Transverse colon (tissue), 4 donors: ENCODE data around the gene SREK1IP1. TPM values are rescaled to one million over a fixed set of nuclear protein-coding genes. Genes with fewer than 3 reads are reported as not detected.

ENCODE experiments used
- DNase-seq: peaks from one replicate; pipeline ENCODE4 v3.0.0-alpha.2; 2019
- H3K27ac ChIP-seq, 4 donors: fragments of 200-600 bp; sonication (generic); 2 replicates each; pipeline ENCODE4 v1.5.1; 2016 to 2018; ENCODE audit warnings: inconsistent platforms in 4 of 4
- H3K27me3 ChIP-seq: fragments of 200-600 bp; sonication (generic); 2 replicates; pipeline ENCODE4 v1.5.1; 2017; ENCODE audit warnings: inconsistent platforms
- H3K36me3 ChIP-seq, 4 donors: fragments of 200-600 bp; sonication (generic); 2 replicates each; pipeline ENCODE4 v1.5.1; 2017 to 2019; ENCODE audit warnings: inconsistent platforms in 4 of 4
- H3K4me1 ChIP-seq, 4 donors: fragments of 200-600 bp; sonication (generic); 2 replicates each; pipeline ENCODE4 v1.5.1; 2017 to 2020; ENCODE audit warnings: inconsistent platforms in 4 of 4
- H3K4me3 ChIP-seq, 4 donors: fragments of 200-600 bp; sonication (generic); 1 replicate in 1 of 4; 2 replicates in 3 of 4; pipeline versions ENCODE4 v1.5.1 to v1.6.1; 2017 to 2019; ENCODE audit warnings: inconsistent platforms in 4 of 4
- H3K9me3 ChIP-seq, 2 donors: fragments of 200-600 bp; sonication (generic); 2 replicates each; pipeline ENCODE4 v1.5.1; 2017 to 2019; ENCODE audit warnings: inconsistent platforms in 2 of 2
- EP300 ChIP-seq: sonication (generic); formaldehyde crosslinking; IDR thresholded peaks from one replicate; pipeline ENCODE4 v1.6.1; 2017; ENCODE audit warnings: antibody characterized with exemption, low read depth
- POLR2A ChIP-seq: fragments of 450-650 bp; IDR thresholded peaks from one replicate; pipeline ENCODE4 v1.6.1; 2016; ENCODE audit warnings: antibody characterized with exemption, mild to moderate bottlenecking, moderate library complexity
- POLR2AphosphoS5 ChIP-seq, 3 donors: sonication (generic); formaldehyde crosslinking; IDR thresholded peaks; one replicate each; pipeline ENCODE4 v1.6.1; 2016; ENCODE audit warnings: antibody characterized with exemption in 3 of 3
- WGBS, 2 donors: methylation state at CpG; one replicate each; pipeline ENCODE4 v1.1.5; 2018; ENCODE audit warnings: low coverage in 1 of 2; 5-methylcytosine and 5-hydroxymethylcytosine counted together
- in situ Hi-C, 4 donors: fragments of 200-750 bp; cut with MboI; loops; one replicate each; pipeline versions ENCODE4 v1.15.0 to v1.15.1; 2017; ENCODE audit warnings: low sequenced_read_pairs in 3 of 4, low pct_ligation_motif_present in 1 of 4, low pct_unique_long_range_greater_than_20kb in 1 of 4
- intact Hi-C: fragments of 100-400 bp; cut with DNase I; formaldehyde crosslinking; loops from one replicate; pipeline ENCODE4 v1.15.1; 2023; ENCODE audit warnings: low total_unique reads
- total RNA-seq, 4 donors: library from RNA; depleted of rRNA; stranded (reverse); fragments of >200 nt; gene quantifications; one replicate each; pipeline ENCODE4 v1.1.0, GENCODE V29; 2016
- TF ChIP-seq, protein P1 (sequence below), 5 experiments: fragments of 200-600 bp in 3 of 5; fragments of 450-650 bp in 2 of 5; sonication (generic) in 3 of 5; IDR thresholded peaks; 1 replicate in 2 of 5; 2 replicates in 3 of 5; pipeline ENCODE4 v1.5.1; 2016 to 2017; ENCODE audit warnings: antibody characterized with exemption in 5 of 5, inconsistent platforms in 3 of 5, mild to moderate bottlenecking in 2 of 5, moderate library complexity in 1 of 5

SREK1IP1 gene
- total RNA-seq, 4 donors from 2014 or later, result 4.0 to 14.1 (median 7.0) TPM

DNA sequence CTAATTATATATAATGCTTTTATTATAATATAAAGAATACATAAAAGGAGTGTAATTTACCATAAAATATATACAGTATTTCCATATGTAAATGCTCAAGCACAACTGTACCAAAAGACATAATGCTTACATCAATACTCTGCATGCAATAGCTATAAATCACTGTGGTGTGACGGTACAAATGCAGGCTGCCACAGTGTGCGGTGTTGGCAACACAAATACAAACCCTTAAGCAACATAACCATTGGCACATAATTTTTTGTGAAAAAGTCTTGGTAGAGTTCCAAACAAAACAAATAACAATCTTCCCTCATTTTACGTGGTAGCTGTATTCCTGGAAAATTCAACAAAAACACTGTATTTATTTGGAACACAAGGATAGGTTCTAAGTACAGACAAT lies 80.1 kb downstream of the SREK1IP1 start:
- Histone ChIP-seq H3K9me3 (no peaks in the 10 kb centered on the region), H3K4me3 (no peak overlapping the region), H3K4me1 (peaks cover 0 to 8% (median 6%) of the 10 kb centered on the region in 4 donors), H3K36me3 (no peaks in the 10 kb centered on the region), H3K27me3 (peaks cover 40% of the 10 kb centered on the region), H3K27ac (no peak overlapping the region)
- WGBS, 2 donors, result 68 to 71% methylated on average over 3 of the region's 3 CpGs
- DNase-seq, result no peak
- intact Hi-C loops, result no loop called here
- in situ Hi-C loops, result no loop called here
- TF ChIP-seq, protein P1, sequence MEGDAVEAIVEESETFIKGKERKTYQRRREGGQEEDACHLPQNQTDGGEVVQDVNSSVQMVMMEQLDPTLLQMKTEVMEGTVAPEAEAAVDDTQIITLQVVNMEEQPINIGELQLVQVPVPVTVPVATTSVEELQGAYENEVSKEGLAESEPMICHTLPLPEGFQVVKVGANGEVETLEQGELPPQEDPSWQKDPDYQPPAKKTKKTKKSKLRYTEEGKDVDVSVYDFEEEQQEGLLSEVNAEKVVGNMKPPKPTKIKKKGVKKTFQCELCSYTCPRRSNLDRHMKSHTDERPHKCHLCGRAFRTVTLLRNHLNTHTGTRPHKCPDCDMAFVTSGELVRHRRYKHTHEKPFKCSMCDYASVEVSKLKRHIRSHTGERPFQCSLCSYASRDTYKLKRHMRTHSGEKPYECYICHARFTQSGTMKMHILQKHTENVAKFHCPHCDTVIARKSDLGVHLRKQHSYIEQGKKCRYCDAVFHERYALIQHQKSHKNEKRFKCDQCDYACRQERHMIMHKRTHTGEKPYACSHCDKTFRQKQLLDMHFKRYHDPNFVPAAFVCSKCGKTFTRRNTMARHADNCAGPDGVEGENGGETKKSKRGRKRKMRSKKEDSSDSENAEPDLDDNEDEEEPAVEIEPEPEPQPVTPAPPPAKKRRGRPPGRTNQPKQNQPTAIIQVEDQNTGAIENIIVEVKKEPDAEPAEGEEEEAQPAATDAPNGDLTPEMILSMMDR (IDR thresholded peaks at IDR 0.05), result no peak
- no peak for TF ChIP-seq POLR2AphosphoS5 (IDR thresholded peaks at IDR 0.05)
- TF ChIP-seq POLR2A, result no peak
- TF ChIP-seq EP300, result no peak

DNA sequence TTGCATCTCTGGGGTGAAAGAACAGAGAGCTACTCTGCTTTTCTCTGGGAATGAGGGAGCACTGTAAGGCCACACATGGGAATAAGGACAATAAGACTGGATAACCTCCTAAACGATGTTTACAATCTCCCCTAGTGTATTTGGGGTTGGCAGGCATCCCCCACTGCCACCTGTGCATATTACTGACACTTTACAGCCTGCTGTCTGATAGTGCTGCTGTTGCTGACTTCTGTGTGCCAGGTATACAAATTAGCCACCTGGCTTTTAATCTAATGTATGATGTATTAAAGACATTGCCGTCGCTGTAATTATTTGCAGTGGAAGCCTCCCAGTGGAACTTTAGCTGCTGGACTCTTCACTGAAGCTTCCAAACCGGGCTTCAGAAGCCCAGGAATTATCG lies 82.6 kb downstream of the SREK1IP1 start:
- intact Hi-C loops, result no loop called here
- Histone ChIP-seq H3K4me1 (peaks cover 0 to 8% (median 6%) of the 10 kb centered on the region in 4 donors), H3K9me3 (no peaks in the 10 kb centered on the region), H3K27ac (no peak overlapping the region), H3K4me3 (no peak overlapping the region), H3K36me3 (no peaks in the 10 kb centered on the region), H3K27me3 (peaks cover 25% of the 10 kb centered on the region)
- DNase-seq, result no peak
- in situ Hi-C loops, result no loop called here
- WGBS, 2 donors, result 71% methylated on average over 5 of the region's 5 CpGs; no CpG with 5 or more reads in 1 of the 2 donors
- no peak for TF ChIP-seq POLR2AphosphoS5 (IDR thresholded peaks at IDR 0.05)
- TF ChIP-seq POLR2A, result no peak
- TF ChIP-seq EP300, result no peak

DNA sequence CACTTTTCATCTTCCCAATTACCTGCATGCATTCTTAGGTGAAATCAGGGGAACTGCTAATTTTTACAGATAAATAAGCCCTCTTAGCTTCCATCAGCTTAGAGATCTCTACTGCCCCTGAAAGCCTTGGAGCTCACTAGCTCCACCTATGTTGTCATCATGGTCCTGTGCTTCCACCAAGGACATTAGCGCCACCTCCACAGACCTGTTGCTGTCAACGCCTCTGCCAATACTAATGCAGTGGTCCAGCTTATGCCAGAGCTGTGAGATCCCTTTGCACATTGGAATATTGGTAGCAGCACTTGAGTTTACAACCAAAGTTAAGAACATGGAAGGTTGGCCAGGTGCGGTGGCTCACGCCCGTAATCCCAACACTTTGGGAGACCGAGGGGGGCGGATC lies 85.9 kb downstream of the SREK1IP1 start:
- intact Hi-C loops (no loop called here), in situ Hi-C loops (no loop called here)
- H3K9me3 ChIP-seq, result no peaks in the 10 kb centered on the region
- 93% methylated on average over 7 of the region's 7 CpGs; no CpG with 5 or more reads in 1 of the 2 donors for WGBS, 2 donors
- no peaks in the 10 kb centered on the region for H3K27me3 ChIP-seq
- no peak for TF ChIP-seq EP300
- TF ChIP-seq, protein P1 (IDR thresholded peaks at IDR 0.05), result no peak
- TF ChIP-seq POLR2A, result no peak
- no peak for TF ChIP-seq POLR2AphosphoS5 (IDR thresholded peaks at IDR 0.05)
- H3K4me1 ChIP-seq, result no peaks in the 10 kb centered on the region
- H3K4me3 ChIP-seq, result no peak overlapping the region
- no peaks in the 10 kb centered on the region for H3K36me3 ChIP-seq
- H3K27ac ChIP-seq, result no peak overlapping the region
- no peak for DNase-seq

DNA sequence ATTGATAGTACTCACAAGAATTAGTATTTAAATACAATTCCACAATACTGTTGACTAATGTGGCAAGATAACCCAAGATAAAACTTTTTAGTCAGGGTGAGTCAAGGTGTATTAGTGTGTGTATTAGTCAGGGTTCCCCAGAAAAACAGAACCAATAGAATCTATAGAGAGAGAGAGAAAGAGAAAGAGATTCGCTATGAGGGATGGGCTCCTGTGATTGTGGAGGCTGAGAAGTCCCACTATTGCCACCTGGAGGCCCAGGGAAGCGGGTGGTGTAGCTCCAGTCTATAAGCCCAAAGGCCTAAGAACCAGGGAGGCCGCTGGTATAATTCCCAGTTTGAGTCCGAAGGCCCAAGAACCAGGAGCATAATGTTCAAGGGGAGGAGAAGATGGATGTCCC lies 88.2 kb downstream of the SREK1IP1 start:
- no peak overlapping the region for H3K4me3 ChIP-seq
- in situ Hi-C loops, result no loop called here
- H3K9me3 ChIP-seq, result no peaks in the 10 kb centered on the region
- H3K36me3 ChIP-seq, result no peaks in the 10 kb centered on the region
- 71 to 82% methylated on average over 1 to 4 of the region's 4 CpGs for WGBS, 2 donors
- DNase-seq, result no peak
- H3K4me1 ChIP-seq, result no peaks in the 10 kb centered on the region
- no peaks in the 10 kb centered on the region for H3K27me3 ChIP-seq
- intact Hi-C loops, result no loop called here
- no peak for TF ChIP-seq POLR2AphosphoS5 (IDR thresholded peaks at IDR 0.05)
- no peak for TF ChIP-seq EP300
- TF ChIP-seq, protein P1 (IDR thresholded peaks at IDR 0.05), result no peak
- TF ChIP-seq POLR2A, result no peak
- no peak overlapping the region for H3K27ac ChIP-seq

DNA sequence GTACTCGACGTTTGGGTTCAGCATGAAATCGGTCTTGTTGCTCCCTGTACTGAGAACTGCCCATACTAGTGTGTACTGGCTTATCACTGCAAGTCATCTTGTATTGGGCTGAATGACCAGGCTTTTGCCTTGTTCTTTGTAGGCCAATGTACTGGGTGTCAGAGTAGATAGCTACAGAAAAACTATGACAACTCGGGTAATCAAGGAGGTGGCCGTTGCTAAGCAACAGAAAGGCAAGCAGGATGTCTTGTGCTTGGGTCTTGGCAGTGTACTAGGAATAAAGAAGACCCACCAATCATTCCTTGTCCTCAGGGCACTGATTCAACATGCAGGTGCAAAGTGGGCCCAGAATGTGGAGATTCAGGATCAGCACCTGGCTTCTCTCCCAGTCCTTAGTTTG lies 90.1 kb downstream of the SREK1IP1 start:
- TF ChIP-seq EP300 (no peak), POLR2A (no peak), POLR2AphosphoS5 (IDR thresholded peaks at IDR 0.05) (no peak)
- TF ChIP-seq, protein P1 (IDR thresholded peaks at IDR 0.05), result no peak
- Histone ChIP-seq H3K27ac (no peak overlapping the region), H3K4me3 (no peak overlapping the region), H3K9me3 (no peaks in the 10 kb centered on the region), H3K36me3 (no peaks in the 10 kb centered on the region), H3K4me1 (no peaks in the 10 kb centered on the region), H3K27me3 (no peaks in the 10 kb centered on the region)
- DNase-seq, result no peak
- 77 to 82% methylated on average over 2 to 5 of the region's 5 CpGs for WGBS, 2 donors
- intact Hi-C loops, result no loop called here
- in situ Hi-C loops, result no loop called here
